Tibial nerve (tissue), 3 donors: ENCODE measurements around the gene VPS41.

ENCODE experiments used
- CTCF ChIP-seq, 5 experiments: fragments of 200-600 bp in 3 of 5; fragments of 450-650 bp in 2 of 5; sonication (generic) in 3 of 5; IDR thresholded peaks; one replicate each; pipeline ENCODE4 v1.5.1; 2016 to 2019; ENCODE audit warnings: antibody characterized with exemption in 5 of 5, mild to moderate bottlenecking in 3 of 5, moderate library complexity in 2 of 5
- POLR2A ChIP-seq, 2 donors: fragments of 450-650 bp; IDR thresholded peaks; one replicate each; pipeline ENCODE4 v1.6.1; 2017; ENCODE audit warnings: antibody characterized with exemption in 2 of 2, mild to moderate bottlenecking in 2 of 2, moderate library complexity in 2 of 2

- TF ChIP-seq CTCF (IDR thresholded peaks at IDR 0.05) (no peak), POLR2A (IDR thresholded peaks at IDR 0.05) (no peak)
Observed at GRCh38 chr7:38833329-38833728, 75.7 kb downstream of the VPS41 start.
